HEK293 (cell line): Measurements from ENCODE around the gene SPATA12.

Source experiments
- CTCF ChIA-PET: fragments of 350-600 bp; formaldehyde crosslinking; extraction: SDS; loops from one replicate; lab custom pipeline; 2021; ENCODE audit warnings: antibody characterized with exemption; lab: Yijun Ruan, JAX
- POLR2A ChIA-PET: fragments of 300-600 bp; formaldehyde crosslinking; extraction: SDS; loops from one replicate; lab custom pipeline; 2020; ENCODE audit warnings: antibody characterized with exemption, inconsistent platforms; lab: Yijun Ruan, JAX
- H3K27ac ChIP-seq: fragments of 200-500 bp; sonication (Bioruptor generic); 2 replicates; pipeline ENCODE4 v1.5.1; 2014; ENCODE audit warnings: low read depth, low read length, control low read depth, inconsistent platforms; ENCODE audit errors: extremely low read depth
- H3K36me3 ChIP-seq, 2 experiments: fragments of 200-500 bp in 1 of 2; sonication (Bioruptor generic) in 1 of 2; 1 replicate in 1 of 2; 2 replicates in 1 of 2; pipeline ENCODE4 v1.5.1; 2014 to 2017; ENCODE audit warnings: inconsistent platforms in 2 of 2, low read length in 2 of 2; ENCODE audit not compliant: control insufficient read depth in 2 of 2, insufficient read depth in 1 of 2
- H3K4me1 ChIP-seq: fragments of 200-500 bp; sonication (Bioruptor generic); 2 replicates; pipeline ENCODE4 v1.5.1; 2014; ENCODE audit warnings: mild to moderate bottlenecking, low read length, inconsistent platforms; ENCODE audit not compliant: control insufficient read depth, insufficient read depth
- H3K4me3 ChIP-seq: 2 replicates; pipeline ENCODE4 v1.5.1; 2011; ENCODE audit warnings: low read depth, mild to moderate bottlenecking, control low read depth, low read length, moderate library complexity
- H3K9me3 ChIP-seq: fragments of 200-500 bp; sonication (Bioruptor generic); 2 replicates; pipeline ENCODE4 v1.5.1; 2014; ENCODE audit warnings: low read depth, low read length, inconsistent platforms; ENCODE audit not compliant: control insufficient read depth, insufficient read depth
- IKZF3 ChIP-seq: fragments of 450-650 bp; IDR thresholded peaks from 2 replicates; pipeline ENCODE4 v1.5.0; 2018; ENCODE audit warnings: missing biosample characterization, mild to moderate bottlenecking, missing genetic modification characterization, moderate library complexity
- PRDM6 ChIP-seq: fragments of 450-650 bp; formaldehyde crosslinking; IDR thresholded peaks from 2 replicates; pipeline ENCODE4 v1.5.1; 2017; ENCODE audit warnings: missing biosample characterization, missing genetic modification characterization
- SP7 ChIP-seq: fragments of 450-650 bp; formaldehyde crosslinking; IDR thresholded peaks from 2 replicates; pipeline ENCODE4 v1.5.1; 2016; ENCODE audit warnings: missing biosample characterization, missing genetic modification characterization
- ZBTB44 ChIP-seq: fragments of 450-650 bp; IDR thresholded peaks from 2 replicates; pipeline ENCODE4 v1.5.1; 2018; ENCODE audit warnings: missing biosample characterization, mild to moderate bottlenecking, missing genetic modification characterization
- ZBTB49 ChIP-seq: fragments of 450-650 bp; formaldehyde crosslinking; IDR thresholded peaks from 2 replicates; pipeline ENCODE4 v1.5.1; 2016; ENCODE audit warnings: missing biosample characterization, missing genetic modification characterization, low read depth
- ZNF10 ChIP-seq: fragments of 450-650 bp; formaldehyde crosslinking; IDR thresholded peaks from 2 replicates; pipeline ENCODE4 v1.5.1; 2017; ENCODE audit warnings: missing biosample characterization, missing genetic modification characterization
- ZNF114 ChIP-seq: fragments of 450-650 bp; formaldehyde crosslinking; IDR thresholded peaks from 2 replicates; pipeline ENCODE4 v1.5.0; 2017; ENCODE audit warnings: missing biosample characterization, missing genetic modification characterization
- ZNF2 ChIP-seq: fragments of 450-650 bp; formaldehyde crosslinking; IDR thresholded peaks from 2 replicates; pipeline ENCODE4 v1.5.1; 2016; ENCODE audit warnings: missing biosample characterization, missing genetic modification characterization
- ZNF23 ChIP-seq: fragments of 450-650 bp; formaldehyde crosslinking; IDR thresholded peaks from 2 replicates; pipeline ENCODE4 v1.5.1; 2016; ENCODE audit warnings: missing biosample characterization, missing genetic modification characterization, borderline replicate concordance
- ZNF24 ChIP-seq: fragments of 450-650 bp; formaldehyde crosslinking; IDR thresholded peaks from 2 replicates; pipeline ENCODE4 v1.5.1; 2016; ENCODE audit warnings: missing biosample characterization, missing genetic modification characterization
- ZNF266 ChIP-seq: fragments of 450-650 bp; formaldehyde crosslinking; IDR thresholded peaks from 2 replicates; pipeline ENCODE4 v1.5.1; 2016; ENCODE audit warnings: missing biosample characterization, missing genetic modification characterization, low read depth
- ZNF394 ChIP-seq: fragments of 450-650 bp; formaldehyde crosslinking; IDR thresholded peaks from 2 replicates; pipeline ENCODE4 v1.5.1; 2016; ENCODE audit warnings: missing biosample characterization, missing genetic modification characterization, mild to moderate bottlenecking, moderate library complexity, borderline replicate concordance
- ZNF426 ChIP-seq: fragments of 450-650 bp; formaldehyde crosslinking; IDR thresholded peaks from 2 replicates; pipeline ENCODE4 v1.5.1; 2017; ENCODE audit warnings: missing biosample characterization, missing genetic modification characterization, mild to moderate bottlenecking, inconsistent platforms, moderate library complexity
- ZNF510 ChIP-seq: fragments of 450-650 bp; formaldehyde crosslinking; IDR thresholded peaks from 2 replicates; pipeline ENCODE4 v1.5.1; 2018; ENCODE audit warnings: mild to moderate bottlenecking, missing genetic modification characterization, missing biosample characterization; ENCODE audit not compliant: insufficient replicate concordance
- ZNF529 ChIP-seq: fragments of 450-650 bp; formaldehyde crosslinking; IDR thresholded peaks from 2 replicates; pipeline ENCODE4 v1.5.1; 2017; ENCODE audit warnings: missing genetic modification characterization, missing biosample characterization; ENCODE audit not compliant: insufficient replicate concordance
- ZNF621 ChIP-seq: fragments of 450-650 bp; formaldehyde crosslinking; IDR thresholded peaks from 2 replicates; pipeline ENCODE4 v1.5.1; 2017; ENCODE audit warnings: missing biosample characterization, missing genetic modification characterization
- ZNF670 ChIP-seq: fragments of 450-650 bp; formaldehyde crosslinking; IDR thresholded peaks from 2 replicates; pipeline ENCODE4 v1.5.1; 2016; ENCODE audit warnings: missing biosample characterization, missing genetic modification characterization, low read depth
- ZNF701 ChIP-seq: fragments of 450-650 bp; formaldehyde crosslinking; IDR thresholded peaks from 2 replicates; pipeline ENCODE4 v1.5.1; 2016; ENCODE audit warnings: missing biosample characterization, missing genetic modification characterization
- ZNF843 ChIP-seq: fragments of 450-650 bp; formaldehyde crosslinking; IDR thresholded peaks from 2 replicates; pipeline ENCODE4 v1.5.1; 2016; ENCODE audit warnings: missing biosample characterization, missing genetic modification characterization
- ZSCAN23 ChIP-seq: fragments of 450-650 bp; formaldehyde crosslinking; IDR thresholded peaks from 2 replicates; pipeline ENCODE4 v1.5.1; 2016; ENCODE audit warnings: missing biosample characterization, missing genetic modification characterization
- TF ChIP-seq, protein P1 (sequence below): fragments of 450-650 bp; formaldehyde crosslinking; IDR thresholded peaks from 2 replicates; pipeline ENCODE4 v1.5.1; 2016; ENCODE audit warnings: missing biosample characterization, missing genetic modification characterization

The SPATA12 gene

GRCh38 chr3:57064001-57064400 is 3.5 kb downstream of the SPATA12 start (continued):
- TF ChIP-seq ZBTB49 (tag by site-specific recombination) (no peak), ZNF621 (tag by site-specific recombination) (no peak), ZNF23 (tag by site-specific recombination) (no peak), ZNF426 (tag by site-specific recombination) (no peak), ZNF266 (tag by site-specific recombination) (no peak), ZNF394 (tag by site-specific recombination) (no peak), ZNF10 (tag by site-specific recombination) (no peak)

DNA sequence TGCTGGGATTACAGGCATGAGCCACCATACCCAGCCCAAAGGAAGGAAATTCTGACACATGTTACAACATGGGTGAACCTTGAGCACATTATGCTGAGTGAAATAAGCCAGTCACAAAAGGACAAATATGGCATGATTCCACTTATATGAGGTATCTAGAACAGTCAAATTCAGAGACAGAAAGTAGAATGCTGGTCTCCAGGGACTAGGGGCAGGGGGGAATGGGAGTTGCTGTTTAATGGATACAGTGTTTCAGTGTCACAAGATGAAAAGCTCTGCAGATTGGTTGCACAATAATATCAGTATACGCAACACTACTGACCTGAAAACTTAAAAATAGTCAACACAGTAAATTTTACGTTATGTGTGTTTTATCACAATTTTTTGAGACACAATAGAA is 4.1 kb downstream of the SPATA12 start:
- no peaks in the 10 kb centered on the region for H3K9me3 ChIP-seq
- H3K27ac ChIP-seq, result no peak overlapping the region
- H3K4me1 ChIP-seq, result peaks cover 5% of the 10 kb centered on the region
- ChIA-PET POLR2A (no interaction called here), CTCF (interaction anchor here (0.6 kb wide), 1 partner anchor 13 kb away, joined by 3 read pairs; no protein-coding TSS in a partner anchor)
- TF ChIP-seq ZNF701 (tag by site-specific recombination) (no peak), ZNF843 (tag by site-specific recombination) (no peak)
- H3K4me3 ChIP-seq, result no peak overlapping the region
- H3K36me3 ChIP-seq, result no peaks in the 10 kb centered on the region

DNA sequence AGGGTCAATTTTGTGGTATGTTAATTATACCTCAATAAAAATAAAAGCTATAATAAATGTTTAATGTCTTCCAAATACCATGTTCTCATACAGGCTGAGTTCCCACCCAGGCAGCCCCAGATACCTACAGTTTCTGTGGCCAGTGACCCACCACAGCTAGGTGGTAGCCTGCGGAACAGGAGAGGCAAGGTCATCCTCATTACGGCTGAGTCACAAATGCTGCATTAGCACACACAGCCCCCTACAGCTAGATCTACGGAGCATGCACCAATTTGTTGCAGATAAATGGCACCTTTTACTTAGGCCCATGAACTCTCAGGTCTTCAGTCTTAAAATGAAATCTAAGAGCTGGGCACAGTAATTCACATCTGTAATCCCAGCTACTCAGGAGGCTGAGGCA is 5.1 kb downstream of the SPATA12 start:
- H3K27ac ChIP-seq, result no peak overlapping the region
- peaks cover 5% of the 10 kb centered on the region for H3K4me1 ChIP-seq
- no peaks in the 10 kb centered on the region for H3K9me3 ChIP-seq
- POLR2A ChIA-PET, result no interaction called here
- TF ChIP-seq PRDM6 (tag by site-specific recombination), result 0 out of 2 replicates have a peak, but pooled peaks have one; percentile 30
- peak; percentile 65; the same call in 1 of the 2 replicates for TF ChIP-seq ZBTB44
- no peak for TF ChIP-seq ZNF2 (tag by site-specific recombination)
- peak; percentile 40; the same call in 1 of the 2 replicates for TF ChIP-seq SP7
- CTCF ChIA-PET, result interaction anchor here (0.7 to 1.1 kb wide), 2 partner anchors 8 to 74 kb away, joined by 3 to 4 read pairs; no protein-coding TSS in a partner anchor
- no peaks in the 10 kb centered on the region for H3K36me3 ChIP-seq
- H3K4me3 ChIP-seq, result no peak overlapping the region

- Histone ChIP-seq H3K36me3 (no peaks in the 10 kb centered on the region), H3K4me3 (no peak overlapping the region), H3K4me1 (peaks cover 5% of the 10 kb centered on the region), H3K27ac (no peak overlapping the region), H3K9me3 (no peaks in the 10 kb centered on the region)
- ChIA-PET POLR2A (no interaction called here), CTCF (no interaction called here)
- TF ChIP-seq ZNF24 (no peak), ZNF114 (no peak), ZNF670 (no peak), IKZF3 (no peak), ZNF510 (tag by site-specific recombination) (no peak), ZNF529 (tag by site-specific recombination) (no peak), ZSCAN23 (no peak), ZNF621 (tag by site-specific recombination) (no peak)
- TF ChIP-seq, protein P1, sequence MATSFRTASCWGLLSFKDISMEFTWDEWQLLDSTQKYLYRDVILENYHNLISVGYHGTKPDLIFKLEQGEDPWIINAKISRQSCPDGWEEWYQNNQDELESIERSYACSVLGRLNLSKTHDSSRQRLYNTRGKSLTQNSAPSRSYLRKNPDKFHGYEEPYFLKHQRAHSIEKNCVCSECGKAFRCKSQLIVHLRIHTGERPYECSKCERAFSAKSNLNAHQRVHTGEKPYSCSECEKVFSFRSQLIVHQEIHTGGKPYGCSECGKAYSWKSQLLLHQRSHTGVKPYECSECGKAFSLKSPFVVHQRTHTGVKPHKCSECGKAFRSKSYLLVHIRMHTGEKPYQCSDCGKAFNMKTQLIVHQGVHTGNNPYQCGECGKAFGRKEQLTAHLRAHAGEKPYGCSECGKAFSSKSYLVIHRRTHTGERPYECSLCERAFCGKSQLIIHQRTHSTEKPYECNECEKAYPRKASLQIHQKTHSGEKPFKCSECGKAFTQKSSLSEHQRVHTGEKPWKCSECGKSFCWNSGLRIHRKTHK (tag by site-specific recombination), result no peak
Measured at GRCh38 chr3:57066471-57066870, 6.0 kb downstream of the SPATA12 start.
